Mucosa of stomach (tissue), 1 donor: Measurements from ENCODE around the gene PHGDH.

Source experiments
- H3K27me3 ChIP-seq: one replicate; pipeline ENCODE4 v1.7.0; 2013; ENCODE audit warnings: mild to moderate bottlenecking, low read length; ENCODE audit not compliant: control insufficient read depth, insufficient read depth
- H3K36me3 ChIP-seq: one replicate; pipeline ENCODE4 v1.7.0; 2013; ENCODE audit warnings: low read length; ENCODE audit not compliant: control insufficient read depth, insufficient read depth
- H3K4me1 ChIP-seq: one replicate; pipeline ENCODE4 v1.7.0; 2013; ENCODE audit warnings: mild to moderate bottlenecking, low read length; ENCODE audit not compliant: control insufficient read depth, insufficient read depth
- H3K4me3 ChIP-seq: one replicate; pipeline ENCODE4 v1.7.0; 2013; ENCODE audit warnings: low read length
- H3K9ac ChIP-seq: one replicate; pipeline ENCODE4 v1.7.0; 2013; ENCODE audit warnings: mild to moderate bottlenecking, low read length, moderate library complexity
- H3K9me3 ChIP-seq: one replicate; pipeline ENCODE4 v1.7.0; 2013; ENCODE audit warnings: mild to moderate bottlenecking, low read length, moderate library complexity; ENCODE audit not compliant: control insufficient read depth
- donor health status: Pancreatic carcinoma.

PHGDH gene

DNA sequence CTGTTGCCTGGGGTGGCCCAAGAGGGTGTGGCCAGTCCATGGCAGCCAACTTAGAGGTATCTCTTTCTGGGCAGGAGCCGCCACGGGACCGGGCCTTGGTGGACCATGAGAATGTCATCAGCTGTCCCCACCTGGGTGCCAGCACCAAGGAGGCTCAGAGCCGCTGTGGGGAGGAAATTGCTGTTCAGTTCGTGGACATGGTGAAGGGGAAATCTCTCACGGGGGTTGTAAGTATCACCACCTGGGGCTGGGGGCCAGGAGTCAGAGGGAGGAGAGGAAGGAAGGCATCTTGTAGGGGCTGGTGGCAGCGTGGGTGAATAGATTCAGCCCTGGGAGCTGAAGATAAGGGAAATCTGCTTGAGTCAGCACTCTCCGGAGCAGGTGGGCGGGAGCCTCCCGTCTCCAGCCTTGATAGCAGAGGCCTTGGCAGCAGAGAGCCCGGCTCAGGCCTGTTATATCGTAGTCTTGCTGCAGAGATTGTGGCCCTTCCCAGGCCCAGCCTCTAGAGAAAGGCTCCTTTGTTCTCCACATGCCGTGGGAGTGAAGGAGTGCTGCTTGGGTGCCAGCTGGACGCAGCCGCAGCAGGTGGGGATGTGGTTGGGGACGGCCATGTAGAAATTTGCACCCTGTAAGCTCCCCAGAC lies 25.4 kb downstream of the PHGDH start:
- Histone ChIP-seq H3K4me3 (no peak overlapping the region), H3K4me1 (peaks cover 40% of the 10 kb centered on the region), H3K36me3 (no peaks in the 10 kb centered on the region), H3K27me3 (no peaks in the 10 kb centered on the region), H3K9ac (peak overlapping the region; percentile 54), H3K9me3 (no peaks in the 10 kb centered on the region)

- H3K9ac ChIP-seq = no peak overlapping the region
- peaks cover 44% of the 10 kb centered on the region for H3K4me1 ChIP-seq
- no peaks in the 10 kb centered on the region for H3K9me3 ChIP-seq
- H3K36me3 ChIP-seq = no peaks in the 10 kb centered on the region
- H3K4me3 ChIP-seq = no peak overlapping the region
- no peaks in the 10 kb centered on the region for H3K27me3 ChIP-seq
Observed at GRCh38 chr1:119738100-119738720, 26.5 kb downstream of the PHGDH start.

GRCh38 chr1:119739150-119739549 lies 27.4 kb downstream of the PHGDH start:
- Histone ChIP-seq H3K36me3 (no peaks in the 10 kb centered on the region), H3K27me3 (no peaks in the 10 kb centered on the region), H3K4me3 (no peak overlapping the region), H3K9me3 (no peaks in the 10 kb centered on the region), H3K4me1 (peaks cover 53% of the 10 kb centered on the region), H3K9ac (no peak overlapping the region)

GRCh38 chr1:119740261-119740660 lies 28.5 kb downstream of the PHGDH start:
- Histone ChIP-seq H3K9ac (no peak overlapping the region), H3K9me3 (no peaks in the 10 kb centered on the region), H3K4me3 (no peak overlapping the region), H3K27me3 (no peaks in the 10 kb centered on the region), H3K36me3 (no peaks in the 10 kb centered on the region), H3K4me1 (peaks cover 46% of the 10 kb centered on the region)

DNA sequence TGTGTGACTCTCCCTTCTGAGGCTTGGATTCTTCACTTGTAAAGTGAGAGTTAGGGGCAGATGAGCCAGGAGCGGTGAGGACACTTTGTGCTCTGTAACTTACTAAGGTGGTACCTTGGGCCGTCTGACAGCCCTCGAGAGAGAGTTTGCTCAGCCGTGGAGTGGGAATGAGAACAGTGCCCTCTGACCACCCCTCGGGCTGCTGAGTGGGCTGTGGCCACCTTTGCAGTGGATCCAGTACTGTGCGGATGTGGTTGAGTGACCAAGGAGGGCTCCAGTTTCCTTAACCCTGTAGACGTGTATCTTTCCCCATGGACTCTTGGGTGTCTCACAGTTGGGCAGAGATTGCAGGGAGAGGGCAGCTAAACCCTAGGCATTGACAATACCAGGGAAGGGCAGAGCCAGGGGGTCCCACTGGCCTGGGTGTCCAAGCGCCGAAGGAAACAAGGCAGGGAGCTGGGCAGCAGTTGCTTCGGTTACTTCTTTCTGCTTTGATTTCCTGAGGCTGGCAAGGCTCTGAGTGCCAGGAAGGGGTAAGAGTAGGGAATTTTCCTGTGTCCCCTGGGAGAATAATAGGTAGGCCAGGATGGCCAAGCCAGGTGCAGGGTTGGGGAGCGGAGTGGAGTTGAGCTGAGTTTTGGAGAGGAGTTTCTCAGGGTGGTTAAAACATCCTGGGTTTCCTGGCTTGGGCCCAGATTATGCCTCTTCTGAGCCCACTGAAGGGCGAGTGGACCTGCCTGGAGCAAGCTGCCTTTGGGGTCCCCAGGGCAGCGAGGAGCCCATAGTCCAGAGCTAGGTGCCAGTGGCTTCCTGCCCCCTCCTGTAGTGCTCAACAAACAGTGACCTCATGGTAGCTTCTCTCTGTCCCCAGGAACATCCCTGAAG lies 29.4 kb downstream of the PHGDH start:
- Histone ChIP-seq H3K27me3 (no peaks in the 10 kb centered on the region), H3K36me3 (no peaks in the 10 kb centered on the region), H3K4me1 (peaks cover 37% of the 10 kb centered on the region), H3K9me3 (no peaks in the 10 kb centered on the region), H3K9ac (no peak overlapping the region), H3K4me3 (no peak overlapping the region)

DNA sequence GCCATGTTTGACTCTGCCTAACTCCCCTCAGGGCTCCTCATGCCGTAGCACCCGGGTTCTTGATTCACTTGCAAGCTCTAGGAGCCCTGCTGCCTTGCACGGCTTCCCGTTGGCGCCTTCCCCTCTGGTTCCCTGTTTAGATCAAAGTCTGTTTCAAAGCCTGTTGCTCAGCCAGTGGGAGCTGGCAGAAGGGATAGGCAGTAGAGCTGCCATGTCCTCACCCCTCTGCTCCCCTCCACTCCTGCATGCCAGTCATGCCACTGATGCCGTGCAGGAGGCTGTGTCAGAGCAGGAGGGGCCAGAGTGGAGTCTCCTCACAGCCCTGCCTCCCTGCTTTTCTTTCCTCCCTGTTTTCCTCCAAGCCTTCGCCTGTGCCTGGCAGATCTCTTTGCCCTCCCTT lies 30.5 kb downstream of the PHGDH start:
- Histone ChIP-seq H3K9me3 (no peaks in the 10 kb centered on the region), H3K4me3 (no peak overlapping the region), H3K4me1 (peaks cover 27% of the 10 kb centered on the region), H3K27me3 (no peaks in the 10 kb centered on the region), H3K9ac (no peak overlapping the region), H3K36me3 (no peaks in the 10 kb centered on the region)

DNA sequence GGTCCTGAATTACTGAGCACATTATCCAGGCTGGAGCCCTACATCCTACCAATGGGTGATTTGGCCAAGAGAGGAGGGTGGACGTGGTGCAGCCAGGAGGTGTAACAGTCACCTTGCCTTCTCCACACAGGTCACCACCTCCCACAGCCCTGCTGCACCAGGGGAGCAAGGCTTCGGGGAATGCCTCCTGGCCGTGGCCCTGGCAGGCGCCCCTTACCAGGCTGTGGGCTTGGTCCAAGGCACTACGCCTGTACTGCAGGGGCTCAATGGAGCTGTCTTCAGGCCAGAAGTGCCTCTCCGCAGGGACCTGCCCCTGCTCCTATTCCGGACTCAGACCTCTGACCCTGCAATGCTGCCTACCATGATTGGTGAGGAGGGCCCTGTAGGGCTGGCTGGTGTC lies 30.9 kb downstream of the PHGDH start:
- H3K27me3 ChIP-seq = no peaks in the 10 kb centered on the region
- H3K9ac ChIP-seq = no peak overlapping the region
- peaks cover 22% of the 10 kb centered on the region for H3K4me1 ChIP-seq
- H3K4me3 ChIP-seq = no peak overlapping the region
- no peaks in the 10 kb centered on the region for H3K36me3 ChIP-seq
- H3K9me3 ChIP-seq = no peaks in the 10 kb centered on the region

DNA sequence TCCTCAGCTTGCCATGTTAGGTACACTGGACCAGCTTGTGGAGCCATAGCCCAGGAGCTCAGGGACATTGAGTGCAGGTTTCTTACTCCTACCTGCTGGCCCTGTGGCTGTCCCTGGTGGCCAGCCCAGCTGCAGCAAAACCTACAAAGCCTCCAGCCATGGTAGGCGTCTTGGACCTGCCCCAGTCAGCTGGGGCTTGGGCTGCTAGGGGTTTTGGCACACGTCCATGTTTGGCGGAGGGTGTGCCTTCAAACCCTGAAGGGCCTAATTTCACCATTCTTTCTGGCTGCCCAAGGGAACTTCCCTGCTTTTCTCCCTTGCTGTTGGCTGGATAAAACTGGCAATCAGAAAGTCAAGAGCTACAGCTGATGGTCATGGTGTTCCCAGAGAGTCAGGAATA lies 31.6 kb downstream of the PHGDH start:
- Histone ChIP-seq H3K9ac (no peak overlapping the region), H3K36me3 (no peaks in the 10 kb centered on the region), H3K4me1 (peaks cover 16% of the 10 kb centered on the region), H3K27me3 (no peaks in the 10 kb centered on the region), H3K9me3 (no peaks in the 10 kb centered on the region), H3K4me3 (no peak overlapping the region)

- Histone ChIP-seq H3K4me1 (peaks cover 14% of the 10 kb centered on the region), H3K9ac (no peak overlapping the region), H3K9me3 (no peaks in the 10 kb centered on the region), H3K36me3 (no peaks in the 10 kb centered on the region), H3K27me3 (no peaks in the 10 kb centered on the region), H3K4me3 (no peak overlapping the region)
Observed at GRCh38 chr1:119743776-119744597, 32.3 kb downstream of the PHGDH start.

- Histone ChIP-seq H3K36me3 (no peaks in the 10 kb centered on the region), H3K27me3 (no peaks in the 10 kb centered on the region), H3K4me1 (peaks cover 14% of the 10 kb centered on the region), H3K9ac (no peak overlapping the region), H3K9me3 (no peaks in the 10 kb centered on the region), H3K4me3 (no peak overlapping the region)
Observed at GRCh38 chr1:119744598-119744942, 32.8 kb downstream of the PHGDH start.

DNA sequence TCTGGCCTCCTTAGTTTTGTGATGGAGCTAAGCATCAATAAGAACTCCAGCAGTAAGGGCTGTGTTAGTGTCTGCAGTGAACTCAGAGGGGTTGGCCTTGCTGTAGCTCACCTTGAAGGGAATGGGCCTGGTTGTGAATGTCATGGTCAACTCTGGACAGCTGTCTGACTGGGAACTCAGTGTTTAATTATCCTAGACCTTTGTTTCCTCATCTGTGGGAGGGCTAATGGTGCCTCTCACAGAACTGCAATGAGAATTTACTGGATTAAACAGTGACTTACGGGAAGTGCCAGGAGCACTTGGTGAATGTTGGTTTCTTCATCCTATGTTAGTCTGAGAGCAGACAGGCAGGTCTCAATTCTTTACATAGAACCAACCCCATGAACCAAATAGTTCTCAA lies 33.3 kb downstream of the PHGDH start:
- Histone ChIP-seq H3K27me3 (no peaks in the 10 kb centered on the region), H3K4me1 (peaks cover 14% of the 10 kb centered on the region), H3K4me3 (no peak overlapping the region), H3K9me3 (no peaks in the 10 kb centered on the region), H3K36me3 (no peaks in the 10 kb centered on the region), H3K9ac (no peak overlapping the region)
